Fibroblast of lung (primary cell): ENCODE data around the gene CYP24A1. TPM values are rescaled to one million over a fixed set of nuclear protein-coding genes. Genes with fewer than 3 reads are reported as not detected.

Source experiments
- DNase-seq, 2 donors: peaks; one replicate each; pipeline versions ENCODE4 v3.0.0 to v3.0.0-alpha.2; 2010; ENCODE audit warnings: low read depth in 2 of 2
- H2AFZ ChIP-seq: 2 replicates; pipeline ENCODE4 v1.5.1; 2012; ENCODE audit warnings: low read length, control low read depth, inconsistent platforms
- H3K27ac ChIP-seq: 2 replicates; pipeline ENCODE4 v1.5.1; 2011; ENCODE audit warnings: low read length, control low read depth; ENCODE audit not compliant: insufficient read depth
- H3K27me3 ChIP-seq: 2 replicates; pipeline ENCODE4 v1.5.1; 2011; ENCODE audit warnings: mild to moderate bottlenecking, low read length; ENCODE audit not compliant: control insufficient read depth, insufficient read depth
- H3K36me3 ChIP-seq: 2 replicates; pipeline ENCODE4 v1.5.1; 2011; ENCODE audit warnings: low read length; ENCODE audit not compliant: control insufficient read depth, insufficient read depth
- H3K4me1 ChIP-seq: 2 replicates; pipeline ENCODE4 v1.5.1; 2011; ENCODE audit warnings: low read length; ENCODE audit not compliant: control insufficient read depth, insufficient read depth; ENCODE audit errors: extremely low read depth
- H3K4me2 ChIP-seq: 2 replicates; pipeline ENCODE4 v1.5.1; 2011; ENCODE audit warnings: low read length, control low read depth; ENCODE audit not compliant: insufficient read depth; ENCODE audit errors: extremely low read depth
- H3K4me3 ChIP-seq, 4 experiments: fragments of 200-600 bp in 1 of 4; sonication (generic) in 1 of 4; replicated peaks in 1 of 4; 2 replicates each; pipeline ENCODE4 v1.5.1; 2011 to 2016; ENCODE audit warnings: low read length in 4 of 4, low read depth in 3 of 4, mild to moderate bottlenecking in 3 of 4, control low read depth in 2 of 4, inconsistent platforms in 1 of 4, mixed read lengths in 1 of 4; ENCODE audit not compliant: insufficient read depth in 1 of 4; ENCODE audit errors: control extremely low read depth in 1 of 4
- H3K79me2 ChIP-seq: 2 replicates; pipeline ENCODE4 v1.5.1; 2012; ENCODE audit warnings: mild to moderate bottlenecking, low read length, inconsistent platforms; ENCODE audit not compliant: control insufficient read depth, insufficient read depth
- H3K9ac ChIP-seq: 2 replicates; pipeline ENCODE4 v1.5.1; 2011; ENCODE audit warnings: mild to moderate bottlenecking, low read length, control low read depth; ENCODE audit not compliant: insufficient read depth
- H3K9me3 ChIP-seq: 2 replicates; pipeline ENCODE4 v1.5.1; 2012; ENCODE audit warnings: low read depth, low read length; ENCODE audit not compliant: control insufficient read depth, insufficient read depth
- H4K20me1 ChIP-seq: 2 replicates; pipeline ENCODE4 v1.5.1; 2011; ENCODE audit warnings: low read length; ENCODE audit not compliant: control insufficient read depth, insufficient read depth; ENCODE audit errors: extremely low read depth
- EZH2 ChIP-seq: IDR thresholded peaks from 2 replicates; pipeline ENCODE4 v1.5.1; 2012; ENCODE audit warnings: low read length, control low read depth, mild to moderate bottlenecking; ENCODE audit errors: missing control alignments
- polyA plus RNA-seq, 2 donors: library from polyadenylated mRNA; depleted of rRNA in 1 of 2; stranded (reverse) in 1 of 2; unstranded in 1 of 2; fragments of >200 nt; gene quantifications; 2 replicates each; pipeline ENCODE4 v1.2.1, GENCODE V29; 2011 to 2012; ENCODE audit warnings: missing spikeins in 1 of 2
- total RNA-seq: library from RNA; depleted of rRNA; stranded (reverse); fragments of >200 nt; gene quantifications from 2 replicates; pipeline ENCODE4 v1.2.1, GENCODE V29; 2014
- TF ChIP-seq, protein P1 (sequence below), 2 donors: IDR thresholded peaks in 1 of 2; conservative IDR thresholded peaks in 1 of 2; 1 replicate in 1 of 2; 2 replicates in 1 of 2; pipeline ENCODE4 v1.5.1; 2011 to 2012; ENCODE audit warnings: low read length in 2 of 2, control low read depth in 1 of 2, inconsistent platforms in 1 of 2, low read depth in 1 of 2, mild to moderate bottlenecking in 1 of 2

The CYP24A1 gene
- total and polyA plus RNA-seq, 2 donors (not counting 1 experiment from before 2014, with no cell fraction given): not detected

GRCh38 chr20:54105653-54106052 lies 68.1 kb downstream of the CYP24A1 start:
- Histone ChIP-seq H3K4me3 (no peak overlapping the region), H3K4me1 (no peaks in the 10 kb centered on the region), H3K27ac (no peak overlapping the region), H3K9me3 (no peaks in the 10 kb centered on the region), H3K27me3 (no peaks in the 10 kb centered on the region), H2AFZ (no peak overlapping the region), H3K36me3 (no peaks in the 10 kb centered on the region), H3K9ac (no peak overlapping the region), H3K4me2 (no peak overlapping the region), H3K79me2 (no peaks in the 10 kb centered on the region), H4K20me1 (no peaks in the 10 kb centered on the region)
- DNase-seq: no peak
- TF ChIP-seq, protein P1, sequence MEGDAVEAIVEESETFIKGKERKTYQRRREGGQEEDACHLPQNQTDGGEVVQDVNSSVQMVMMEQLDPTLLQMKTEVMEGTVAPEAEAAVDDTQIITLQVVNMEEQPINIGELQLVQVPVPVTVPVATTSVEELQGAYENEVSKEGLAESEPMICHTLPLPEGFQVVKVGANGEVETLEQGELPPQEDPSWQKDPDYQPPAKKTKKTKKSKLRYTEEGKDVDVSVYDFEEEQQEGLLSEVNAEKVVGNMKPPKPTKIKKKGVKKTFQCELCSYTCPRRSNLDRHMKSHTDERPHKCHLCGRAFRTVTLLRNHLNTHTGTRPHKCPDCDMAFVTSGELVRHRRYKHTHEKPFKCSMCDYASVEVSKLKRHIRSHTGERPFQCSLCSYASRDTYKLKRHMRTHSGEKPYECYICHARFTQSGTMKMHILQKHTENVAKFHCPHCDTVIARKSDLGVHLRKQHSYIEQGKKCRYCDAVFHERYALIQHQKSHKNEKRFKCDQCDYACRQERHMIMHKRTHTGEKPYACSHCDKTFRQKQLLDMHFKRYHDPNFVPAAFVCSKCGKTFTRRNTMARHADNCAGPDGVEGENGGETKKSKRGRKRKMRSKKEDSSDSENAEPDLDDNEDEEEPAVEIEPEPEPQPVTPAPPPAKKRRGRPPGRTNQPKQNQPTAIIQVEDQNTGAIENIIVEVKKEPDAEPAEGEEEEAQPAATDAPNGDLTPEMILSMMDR (conservative IDR thresholded peaks at IDR 0.05 in 1 of 2, IDR thresholded peaks at IDR 0.05 in 1 of 2; ENCODE audit: low read depth in 1 of 2, low read length in 2 of 2): no peak
- no peak for TF ChIP-seq EZH2

DNA sequence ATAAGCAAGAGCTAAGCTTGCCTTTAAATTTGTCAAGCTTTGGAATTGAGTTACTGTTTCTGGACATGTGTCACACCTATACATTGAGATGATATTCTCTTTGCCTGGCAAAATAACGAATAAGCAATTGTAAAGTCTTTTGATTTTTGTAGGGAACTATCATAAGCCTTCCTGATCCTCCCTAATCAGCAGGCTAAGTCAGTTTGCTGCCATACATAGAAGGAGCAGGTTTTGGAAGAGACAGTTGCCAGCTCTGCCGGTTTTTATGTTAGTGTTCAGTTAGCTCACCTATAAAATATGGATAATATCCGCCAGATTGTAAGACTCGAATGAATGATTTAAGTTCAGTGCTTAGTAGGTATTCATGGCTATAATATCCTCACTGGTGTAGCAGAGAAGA lies 69.0 kb downstream of the CYP24A1 start:
- Histone ChIP-seq H3K9ac (no peak overlapping the region), H3K4me2 (no peak overlapping the region), H2AFZ (no peak overlapping the region), H3K4me1 (no peaks in the 10 kb centered on the region), H3K79me2 (no peaks in the 10 kb centered on the region), H3K27me3 (no peaks in the 10 kb centered on the region), H3K4me3 (no peak overlapping the region), H3K36me3 (no peaks in the 10 kb centered on the region), H4K20me1 (no peaks in the 10 kb centered on the region), H3K9me3 (no peaks in the 10 kb centered on the region), H3K27ac (no peak overlapping the region)
- TF ChIP-seq, protein P1 (conservative IDR thresholded peaks at IDR 0.05 in 1 of 2, IDR thresholded peaks at IDR 0.05 in 1 of 2; ENCODE audit: low read depth in 1 of 2, low read length in 2 of 2): no peak
- TF ChIP-seq EZH2: no peak
- DNase-seq: no peak

- Histone ChIP-seq H4K20me1 (no peaks in the 10 kb centered on the region), H3K27me3 (no peaks in the 10 kb centered on the region), H3K79me2 (no peaks in the 10 kb centered on the region), H3K9me3 (no peaks in the 10 kb centered on the region), H3K9ac (no peak overlapping the region), H3K4me1 (no peaks in the 10 kb centered on the region), H3K27ac (no peak overlapping the region), H3K4me3 (no peak overlapping the region), H3K36me3 (no peaks in the 10 kb centered on the region), H2AFZ (no peak overlapping the region), H3K4me2 (no peak overlapping the region)
- TF ChIP-seq, protein P1 (conservative IDR thresholded peaks at IDR 0.05 in 1 of 2, IDR thresholded peaks at IDR 0.05 in 1 of 2; ENCODE audit: low read depth in 1 of 2, low read length in 2 of 2): no peak
- no peak for TF ChIP-seq EZH2
- DNase-seq: no peak
Measured at GRCh38 chr20:54103762-54104600, 69.8 kb downstream of the CYP24A1 start.

Other genes starting within 250 kb of the CYP24A1 start
- gene BCAS1, start 103.4 kb downstream of the CYP24A1 start, total RNA-seq: under 0.01 and 0.17 TPM in 2 replicates
- not detected in 2 replicates for gene BCAS1, start 103.4 kb downstream of the CYP24A1 start, polyA plus RNA-seq
- gene PFDN4, start 34.1 kb upstream of the CYP24A1 start, total RNA-seq: 86.7 and 148 TPM in 2 replicates
- 59.7 and 87.0 TPM in 2 replicates for gene PFDN4, start 34.1 kb upstream of the CYP24A1 start, polyA plus RNA-seq